Heart right ventricle (tissue), 16 donors: ENCODE measurements around the gene GPC5. TPM values are rescaled to one million over a fixed set of nuclear protein-coding genes. Genes with fewer than 3 reads are reported as not detected.

ENCODE experiments used
- ATAC-seq, 8 donors: fragments of 200-7000 bp; cut with Tn5 transposase; one replicate each; pipeline ENCODE4 v1.9.1; 2020; ENCODE audit warnings: mild to moderate bottlenecking in 8 of 8, moderate library complexity in 8 of 8, moderate number of reproducible peaks in 1 of 8
- DNase-seq, 2 donors: peaks; one replicate each; pipeline ENCODE4 v3.0.0-alpha.2; 2020
- H3K27ac ChIP-seq, 10 donors: fragments of 200-600 bp; sonication (generic) in 2 of 10; one replicate each; pipeline versions ENCODE4 v1.5.0 to v1.8.0; 2020 to 2022; ENCODE audit warnings: mild to moderate bottlenecking in 3 of 10
- H3K27me3 ChIP-seq, 7 donors: fragments of 200-600 bp; one replicate each; pipeline ENCODE4 v1.8.0; 2021 to 2022; ENCODE audit warnings: mild to moderate bottlenecking in 2 of 7
- H3K36me3 ChIP-seq, 9 donors: fragments of 200-600 bp; sonication (generic) in 1 of 9; one replicate each; pipeline versions ENCODE4 v1.5.0 to v1.8.0; 2020 to 2022; ENCODE audit warnings: mild to moderate bottlenecking in 2 of 9
- H3K4me1 ChIP-seq, 9 donors: fragments of 200-600 bp; sonication (generic) in 1 of 9; one replicate each; pipeline versions ENCODE4 v1.5.0 to v1.8.0; 2020 to 2022; ENCODE audit warnings: mild to moderate bottlenecking in 4 of 9
- H3K4me3 ChIP-seq, 10 donors: fragments of 200-600 bp; sonication (generic) in 2 of 10; one replicate each; pipeline versions ENCODE4 v1.5.0 to v1.8.0; 2020 to 2022; ENCODE audit warnings: mild to moderate bottlenecking in 7 of 10, moderate library complexity in 2 of 10
- H3K9me3 ChIP-seq, 11 donors: fragments of 200-600 bp in 10 of 11; sonication (generic) in 2 of 11; one replicate each; pipeline versions ENCODE4 v1.5.0 to v1.8.0; 2013 to 2022; ENCODE audit warnings: mild to moderate bottlenecking in 2 of 11, control low read depth in 1 of 11, moderate library complexity in 1 of 11
- WGBS, 2 donors: extraction: QIAGEN DNeasy Blood & Tissue Kit; methylation state at CpG; one replicate each; pipeline ENCODE4 v1.1.7; 2013; ENCODE audit warnings: inconsistent platforms in 1 of 2; 5-methylcytosine and 5-hydroxymethylcytosine counted together
- intact Hi-C, 10 donors: fragments of 100-400 bp; cut with DNase I; formaldehyde crosslinking; loops; one replicate each; pipeline versions ENCODE4 v1.11.1 to v1.14.2; 2022
- polyA plus RNA-seq, 2 donors: library from polyadenylated mRNA; stranded (reverse); fragments of 200-250 nt; gene quantifications; one replicate each; pipeline ENCODE4 v1.2.3, GENCODE V29; 2013
- total RNA-seq, 10 donors: library from RNA; stranded (reverse); fragmentation: NEBNext Ultra II Directional in 3 of 10; extraction: Animal tissue kit (Norgen Biotek cat#: 25700) in 3 of 10; gene quantifications; one replicate each; pipeline versions ENCODE4 v1.2.1 to v1.2.4, GENCODE V29; 2021 to 2023
- TF ChIP-seq, protein P1 (sequence below), 9 donors: fragments of 200-600 bp; sonication (generic) in 2 of 9; IDR thresholded peaks; one replicate each; pipeline versions ENCODE4 v1.5.0 to v1.8.0; 2021 to 2022; ENCODE audit warnings: antibody characterized with exemption in 9 of 9, mild to moderate bottlenecking in 5 of 9, moderate library complexity in 1 of 9
- donor health status: Arrhythmogenic right ventricular cardiomyopathy.
- donor health status: ischemic (EF 13 %, LVEDD 7.1; RV severe dilation, severe dysfunction).
- donor health status: healthy with polysubstance abuse.
- donor health status: DM: no; HTN: yes; CAD: no.
- donor health status: DM: no; HTN: no; CAD: no.
- donor health status: ischemic (EF 25% LVEDD 6.9; RV normal size, moderate dysfunction).
- donor health status: ischemic (EF 25% LVEDD 5.7; RV mildly dilated, moderate dysfunction).
- donor health status: healthy.
- donor health status: DM: yes; HTN: yes; CAD: no.
- donor health status: Ischemic cardiomyopathy.
- donor health status: ischemic (EF 35%, LVEDD 5.7; RV mildly dilated, moderate dysfunction).
- donor health status: nonischemic (EF 11% LVEDD 7.7; RV severe dilation, severe dysfunction).
- donor health status: DM: yes; HTN: yes; CAD: no.
- donor health status: PGD.
- donor health status: ischemic (EF 29% LVEDD 5.4; RV normal size, mild dysfunction).
- donor health status: nonischemic (EF 23%, LVEDD 6.1; RV moderate dilation, normal function).

GPC5 gene
- total and polyA plus RNA-seq, 12 donors = 0.01 to 3.5 (median 0.70) TPM; not detected in 1

DNA sequence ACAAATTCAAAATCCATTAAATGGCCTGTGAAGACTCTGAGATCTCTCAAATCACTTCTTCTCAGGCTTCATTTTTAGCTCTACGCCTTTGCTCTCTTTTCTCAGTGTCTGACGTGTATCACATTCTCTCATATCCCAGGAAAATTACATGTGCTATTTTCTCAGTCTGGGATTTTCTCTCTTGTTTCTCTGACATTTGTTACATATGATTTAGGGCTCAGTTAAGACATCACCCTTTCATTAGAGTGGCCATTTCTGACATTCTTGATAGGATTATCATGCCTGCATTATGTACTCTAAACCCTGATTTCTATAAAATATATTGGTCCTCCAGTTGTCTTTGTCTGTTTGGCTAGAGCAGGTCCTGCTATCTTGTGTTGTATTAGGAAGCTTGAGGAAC lies 136.6 kb downstream of the GPC5 start:
- Histone ChIP-seq H3K27me3 (peaks cover 0 to 3% (median 0%) of the 10 kb centered on the region in 7 donors), H3K4me3 (no peak overlapping the region), H3K9me3 (no peaks in the 10 kb centered on the region), H3K27ac (no peak overlapping the region), H3K4me1 (no peaks in the 10 kb centered on the region), H3K36me3 (no peaks in the 10 kb centered on the region)
- 90 to 92% methylated on average over 2 of the region's 2 CpGs for WGBS, 2 donors
- DNase-seq (no peak), ATAC-seq (no peak)
- TF ChIP-seq, protein P1, sequence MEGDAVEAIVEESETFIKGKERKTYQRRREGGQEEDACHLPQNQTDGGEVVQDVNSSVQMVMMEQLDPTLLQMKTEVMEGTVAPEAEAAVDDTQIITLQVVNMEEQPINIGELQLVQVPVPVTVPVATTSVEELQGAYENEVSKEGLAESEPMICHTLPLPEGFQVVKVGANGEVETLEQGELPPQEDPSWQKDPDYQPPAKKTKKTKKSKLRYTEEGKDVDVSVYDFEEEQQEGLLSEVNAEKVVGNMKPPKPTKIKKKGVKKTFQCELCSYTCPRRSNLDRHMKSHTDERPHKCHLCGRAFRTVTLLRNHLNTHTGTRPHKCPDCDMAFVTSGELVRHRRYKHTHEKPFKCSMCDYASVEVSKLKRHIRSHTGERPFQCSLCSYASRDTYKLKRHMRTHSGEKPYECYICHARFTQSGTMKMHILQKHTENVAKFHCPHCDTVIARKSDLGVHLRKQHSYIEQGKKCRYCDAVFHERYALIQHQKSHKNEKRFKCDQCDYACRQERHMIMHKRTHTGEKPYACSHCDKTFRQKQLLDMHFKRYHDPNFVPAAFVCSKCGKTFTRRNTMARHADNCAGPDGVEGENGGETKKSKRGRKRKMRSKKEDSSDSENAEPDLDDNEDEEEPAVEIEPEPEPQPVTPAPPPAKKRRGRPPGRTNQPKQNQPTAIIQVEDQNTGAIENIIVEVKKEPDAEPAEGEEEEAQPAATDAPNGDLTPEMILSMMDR (IDR thresholded peaks at IDR 0.05) = no peak
- intact Hi-C loops = no loop called here

- WGBS, 2 donors = 83 to 89% methylated on average over 2 of the region's 2 CpGs
- intact Hi-C loops = no loop called here
Measured at GRCh38 chr13:91537376-91537775, 139.0 kb downstream of the GPC5 start.

DNA sequence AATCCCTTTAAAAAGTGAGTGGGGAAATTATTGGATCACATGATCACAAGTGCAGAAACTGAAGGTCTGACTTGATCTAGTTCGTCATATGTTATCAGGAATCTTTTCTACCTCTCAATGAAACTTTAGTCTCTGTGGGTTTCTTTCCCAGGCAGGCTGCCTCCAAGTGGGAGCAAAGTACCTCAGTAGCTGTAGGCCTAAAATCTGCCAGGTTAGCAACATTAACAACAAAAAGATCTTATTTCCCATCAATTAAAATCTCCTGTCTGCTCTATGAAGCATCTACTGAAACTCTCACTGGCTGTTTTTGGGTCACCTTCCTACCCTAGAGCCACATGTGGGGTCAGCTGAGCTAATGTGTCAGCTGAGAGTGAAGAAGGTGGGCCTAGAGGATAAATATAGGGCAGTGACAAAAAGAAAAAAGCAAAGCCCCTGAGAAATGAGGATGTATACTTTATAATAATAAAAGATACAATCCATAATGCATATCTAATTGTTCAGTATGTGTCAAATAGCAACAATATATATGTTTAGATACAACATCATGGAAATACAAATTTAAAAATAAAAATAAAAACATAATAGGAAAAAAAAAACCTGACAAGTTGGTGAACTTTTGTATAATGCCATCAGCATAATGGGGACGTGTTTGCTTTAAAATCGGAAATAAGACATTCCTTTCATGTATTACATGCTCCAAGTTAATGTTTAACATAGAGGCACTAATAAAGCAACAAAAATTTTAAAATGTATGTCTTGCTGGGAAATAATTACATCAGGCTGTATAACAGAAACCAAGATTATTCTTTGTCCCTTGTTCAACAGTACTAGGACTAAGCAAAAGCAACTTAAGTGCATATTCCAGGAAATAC lies 141.1 kb downstream of the GPC5 start:
- TF ChIP-seq, protein P1 (IDR thresholded peaks at IDR 0.05) = no peak
- intact Hi-C loops = no loop called here
- DNase-seq = no peak
- H3K4me1 ChIP-seq = no peaks in the 10 kb centered on the region
- no peaks in the 10 kb centered on the region for H3K27me3 ChIP-seq
- no peak overlapping the region for H3K4me3 ChIP-seq
- 77 to 81% methylated on average over 3 of the region's 3 CpGs for WGBS, 2 donors
- H3K36me3 ChIP-seq = no peaks in the 10 kb centered on the region
- no peak overlapping the region for H3K27ac ChIP-seq
- no peaks in the 10 kb centered on the region for H3K9me3 ChIP-seq
- no peak for ATAC-seq

More at GRCh38 chr13:91537376-91537775, 139.0 kb downstream of the GPC5 start:
- Histone ChIP-seq H3K4me3 (no peak overlapping the region), H3K27me3 (no peaks in the 10 kb centered on the region), H3K27ac (no peak overlapping the region), H3K9me3 (no peaks in the 10 kb centered on the region), H3K4me1 (no peaks in the 10 kb centered on the region), H3K36me3 (no peaks in the 10 kb centered on the region)
- TF ChIP-seq, protein P1 (IDR thresholded peaks at IDR 0.05) = no peak
- no peak for ATAC-seq
- DNase-seq = no peak

DNA sequence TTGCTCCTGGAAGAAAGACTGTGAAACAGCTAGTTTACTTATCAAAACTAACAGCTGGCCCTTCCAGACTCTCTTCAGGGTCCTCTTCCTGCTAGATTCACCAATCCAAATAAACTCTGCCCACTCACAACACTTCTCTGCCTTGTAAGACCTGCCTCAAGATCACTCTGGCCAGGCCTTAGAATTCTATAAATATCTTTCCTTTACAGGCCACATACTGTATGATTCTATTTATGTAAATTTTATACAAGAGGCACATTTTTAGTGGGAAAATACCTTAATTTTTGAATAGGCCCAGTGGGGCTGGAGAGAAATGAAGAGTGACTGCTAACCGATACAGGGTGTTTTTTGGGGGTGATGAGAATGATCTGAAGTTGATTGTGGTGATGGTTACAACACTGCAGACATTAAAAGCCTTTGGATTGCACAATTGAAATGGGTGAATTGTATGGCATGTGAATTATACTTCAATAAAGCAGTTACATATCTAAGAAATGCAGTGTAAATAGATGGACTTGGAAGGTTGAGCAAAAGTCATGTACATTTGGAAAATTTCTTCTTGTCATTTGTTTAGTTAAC lies 141.8 kb downstream of the GPC5 start:
- Histone ChIP-seq H3K27me3 (no peaks in the 10 kb centered on the region), H3K4me3 (no peak overlapping the region), H3K27ac (no peak overlapping the region), H3K9me3 (no peaks in the 10 kb centered on the region), H3K4me1 (no peaks in the 10 kb centered on the region), H3K36me3 (no peaks in the 10 kb centered on the region)
- DNase-seq = no peak
- 59 to 63% methylated on average over 1 of the region's 1 CpG for WGBS, 2 donors
- intact Hi-C loops = no loop called here
- ATAC-seq = no peak
- TF ChIP-seq, protein P1 (IDR thresholded peaks at IDR 0.05) = no peak
